Calu3 (cell line): ENCODE data around the gene LTB4R2. TPM values are rescaled to one million over a fixed set of nuclear protein-coding genes. Genes with fewer than 3 reads are reported as not detected.

ENCODE experiments used
- BruUV-seq: library from RNA; stranded (reverse); fragments of 400-500 nt; replicated peaks from 2 replicates; lab custom pipeline; 2021; lab: Mats Ljungman, UMichigan
- CTCF ChIA-PET: fragments of 300-600 bp; sonication (Branson Sonifier 250); formaldehyde crosslinking; loops from one replicate; lab custom pipeline; 2022; ENCODE audit warnings: antibody characterized with exemption; lab: Charles Lee
- DNase-seq: peaks from one replicate; pipeline ENCODE4 v3.0.0; 2022
- H3K27ac Mint-ChIP-seq: one replicate; pipeline ENCODE4 v1.8.0; 2022; ENCODE audit warnings: mixed read lengths; ENCODE audit not compliant: unreplicated experiment
- H3K27me3 Mint-ChIP-seq: one replicate; pipeline ENCODE4 v1.8.0; 2022; ENCODE audit warnings: mixed read lengths; ENCODE audit not compliant: unreplicated experiment
- H3K36me3 Mint-ChIP-seq: one replicate; pipeline ENCODE4 v1.8.0; 2022; ENCODE audit warnings: mild to moderate bottlenecking, moderate library complexity, mixed read lengths; ENCODE audit not compliant: insufficient read depth, unreplicated experiment
- H3K4me1 Mint-ChIP-seq: one replicate; pipeline ENCODE4 v1.8.0; 2022; ENCODE audit warnings: mild to moderate bottlenecking, low read depth, mixed read lengths; ENCODE audit not compliant: unreplicated experiment
- H3K4me3 Mint-ChIP-seq: one replicate; pipeline ENCODE4 v1.8.0; 2022; ENCODE audit warnings: mild to moderate bottlenecking, low read depth, moderate library complexity, mixed read lengths; ENCODE audit not compliant: unreplicated experiment
- H3K9me3 Mint-ChIP-seq: one replicate; pipeline ENCODE4 v1.8.0; 2022; ENCODE audit warnings: low read depth, mixed read lengths; ENCODE audit not compliant: unreplicated experiment
- CTCF ChIP-seq: fragments of 200-600 bp; IDR thresholded peaks from one replicate; pipeline ENCODE4 v1.8.0; 2022; ENCODE audit warnings: antibody characterized with exemption; ENCODE audit not compliant: unreplicated experiment
- intact Hi-C: fragments of 100-400 bp; cut with micrococcal nuclease; formaldehyde crosslinking; loops from one replicate; pipeline ENCODE4 v1.10.0; 2022; ENCODE audit not compliant: unreplicated experiment
- total RNA-seq: library from RNA; stranded (reverse); gene quantifications from 2 replicates; pipeline ENCODE4 v1.2.3, GENCODE V29; 2022

The LTB4R2 gene
- total RNA-seq, 1 experiment from 2014 or later: 19.3 TPM

- H3K27ac Mint-ChIP-seq: no peak overlapping the region
- no peak for DNase-seq
- no peaks in the 10 kb centered on the region for H3K9me3 Mint-ChIP-seq
- no peak for TF ChIP-seq CTCF
- intact Hi-C loops: no loop called here
- H3K4me1 Mint-ChIP-seq: peaks cover 11% of the 10 kb centered on the region
- CTCF ChIA-PET: no interaction called here
- H3K4me3 Mint-ChIP-seq: no peak overlapping the region
- peaks cover 27% of the 10 kb centered on the region for H3K36me3 Mint-ChIP-seq
- no TSS peak for BruUV-seq
- H3K27me3 Mint-ChIP-seq: no peaks in the 10 kb centered on the region
Observed at GRCh38 chr14:24267516-24267915, 42.4 kb upstream of the LTB4R2 start.

GRCh38 chr14:24268225-24268624 is 41.7 kb upstream of the LTB4R2 start:
- Mint-ChIP-seq H3K27me3 (no peaks in the 10 kb centered on the region), H3K9me3 (no peaks in the 10 kb centered on the region), H3K4me1 (peaks cover 18% of the 10 kb centered on the region), H3K36me3 (peaks cover 27% of the 10 kb centered on the region), H3K27ac (no peak overlapping the region), H3K4me3 (no peak overlapping the region)
- TF ChIP-seq CTCF: no peak
- intact Hi-C loops: no loop called here
- CTCF ChIA-PET: no interaction called here
- DNase-seq: no peak
- no TSS peak for BruUV-seq

- Mint-ChIP-seq H3K27me3 (no peaks in the 10 kb centered on the region), H3K9me3 (no peaks in the 10 kb centered on the region), H3K4me1 (peaks cover 30% of the 10 kb centered on the region), H3K36me3 (peaks cover 27% of the 10 kb centered on the region), H3K27ac (no peak overlapping the region), H3K4me3 (no peak overlapping the region)
- no TSS peak for BruUV-seq
- CTCF ChIA-PET: no interaction called here
- no peak for DNase-seq
- intact Hi-C loops: no loop called here
- no peak for TF ChIP-seq CTCF
Observed at GRCh38 chr14:24269368-24269767, 40.6 kb upstream of the LTB4R2 start.

- BruUV-seq: no TSS peak
Observed at GRCh38 chr14:24269910-24270536, 39.9 kb upstream of the LTB4R2 start.

More at GRCh38 chr14:24269910-24270536, 39.9 kb upstream of the LTB4R2 start:
- Mint-ChIP-seq H3K9me3 (no peaks in the 10 kb centered on the region), H3K4me1 (peaks cover 32% of the 10 kb centered on the region), H3K36me3 (peaks cover 27% of the 10 kb centered on the region), H3K27ac (no peak overlapping the region), H3K4me3 (no peak overlapping the region), H3K27me3 (no peaks in the 10 kb centered on the region)
- no peak for TF ChIP-seq CTCF
- no peak for DNase-seq
- CTCF ChIA-PET: interaction anchor here (1.7 kb wide), 1 partner anchor 28 kb away, joined by 9 read pairs; the partner anchor contains the start of gene TINF2
- intact Hi-C loops: loop anchor here (2.0 kb wide), 1 partner anchor 27 kb away; the partner anchor contains the start of gene TINF2
